Left renal cortex interstitium (tissue), 4 donors: ENCODE measurements around the gene IRF8. TPM values are rescaled to one million over a fixed set of nuclear protein-coding genes. Genes with fewer than 3 reads are reported as not detected.
"Not testable (repeated sequence)": the region's sequence is repeated elsewhere in the genome, so short reads cannot be mapped to it uniquely, and the experiment has no call there.

Experiments
- DNase-seq, 4 donors: peaks; one replicate each; pipeline ENCODE4 v3.0.0-alpha.2; 2013; ENCODE audit warnings: low read depth in 4 of 4, low spot score in 2 of 4, missing footprints in 1 of 4
- polyA plus RNA-seq, 4 donors: library from polyadenylated mRNA; unstranded; fragments of 120-200 nt; gene quantifications; one replicate each; pipeline ENCODE4 v1.2.1, GENCODE V29; 2013; ENCODE audit not compliant: insufficient read length in 4 of 4

IRF8 gene
- polyA plus RNA-seq, 4 donors, result 3.9 to 6.6 (median 5.8) TPM

DNA sequence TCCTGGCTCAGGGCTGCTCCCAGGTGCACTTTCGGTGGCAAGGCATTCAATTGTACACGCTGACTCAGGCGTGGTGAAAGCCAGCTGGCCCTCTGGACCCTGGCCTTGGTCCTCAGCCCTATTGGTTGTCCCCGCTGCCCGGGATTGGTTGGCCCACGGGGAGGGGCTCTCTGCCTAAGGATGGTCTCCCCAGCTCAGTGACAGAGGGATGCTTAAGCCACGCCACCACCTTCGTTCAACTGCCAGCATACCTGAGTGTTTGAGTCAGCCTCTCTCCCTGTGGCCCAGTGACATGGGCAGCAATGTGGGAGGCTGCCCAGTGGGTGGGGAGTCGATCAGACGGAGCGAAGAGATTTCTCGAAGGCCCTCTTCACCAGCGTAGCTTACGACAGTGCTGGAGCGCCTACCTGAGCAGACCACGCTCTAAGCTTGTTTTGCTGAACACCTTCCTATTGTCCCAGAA lies 30.3 kb downstream of the IRF8 start:
- DNase-seq, result no peak

DNA sequence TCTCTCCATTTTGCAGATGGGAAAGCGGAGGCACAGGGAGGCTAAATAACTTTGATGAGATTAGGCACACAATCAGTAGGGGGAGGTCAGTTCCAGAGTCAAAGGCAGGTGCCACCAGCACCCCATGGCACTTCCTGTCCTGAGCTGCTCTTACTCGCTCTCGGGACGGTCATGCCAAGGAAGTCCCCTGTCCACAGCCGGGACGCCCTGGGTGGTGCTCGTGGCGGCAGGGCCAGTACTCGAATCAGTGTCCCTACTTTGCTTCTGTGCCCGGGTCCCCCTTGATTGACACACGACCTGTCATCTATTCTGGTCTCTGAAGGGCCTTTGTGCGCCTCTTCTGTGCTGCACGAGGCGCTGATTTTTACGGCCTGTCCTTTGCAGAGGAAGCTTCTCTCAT lies 31.3 kb downstream of the IRF8 start:
- no peak for DNase-seq

DNA sequence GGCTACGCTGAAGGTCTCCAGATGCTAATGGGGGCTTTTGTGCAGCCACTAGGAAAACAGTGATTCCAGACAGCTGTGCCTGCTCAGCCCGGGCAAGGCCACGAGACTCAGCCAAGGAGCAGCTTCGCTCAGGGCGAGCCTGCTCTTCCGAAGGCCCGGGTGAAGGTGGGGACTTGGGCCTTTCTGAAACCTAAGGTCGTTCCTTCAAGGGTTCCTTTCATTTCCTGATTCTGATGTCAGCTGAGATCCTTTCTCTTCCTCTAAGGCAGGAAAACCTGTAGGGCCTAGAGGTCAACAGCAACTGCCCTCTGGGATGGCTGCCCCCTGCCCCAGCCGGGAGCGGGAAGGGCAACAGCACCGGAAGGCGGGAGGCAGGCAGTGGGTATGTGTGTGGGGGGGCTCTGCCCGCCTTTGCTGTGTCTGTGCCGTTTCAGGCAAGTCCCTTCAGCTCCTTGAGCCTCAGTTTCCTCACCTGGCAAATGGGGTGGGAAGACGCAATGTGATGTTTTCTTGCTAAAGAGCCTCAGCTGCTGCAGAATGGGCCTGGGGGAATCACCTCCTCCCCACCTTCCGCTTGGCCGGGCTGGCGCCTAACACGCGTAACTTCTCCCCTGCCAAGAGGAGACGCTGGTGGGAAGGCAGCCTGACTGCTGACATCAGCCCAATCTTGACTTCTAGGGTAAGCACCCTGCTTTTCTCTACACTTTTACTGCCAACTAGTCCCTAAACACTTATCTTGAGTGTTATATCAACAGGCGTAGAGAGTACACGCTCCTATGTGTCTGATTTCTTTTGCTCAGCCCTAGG lies 32.8 kb downstream of the IRF8 start:
- DNase-seq, result no peak

DNA sequence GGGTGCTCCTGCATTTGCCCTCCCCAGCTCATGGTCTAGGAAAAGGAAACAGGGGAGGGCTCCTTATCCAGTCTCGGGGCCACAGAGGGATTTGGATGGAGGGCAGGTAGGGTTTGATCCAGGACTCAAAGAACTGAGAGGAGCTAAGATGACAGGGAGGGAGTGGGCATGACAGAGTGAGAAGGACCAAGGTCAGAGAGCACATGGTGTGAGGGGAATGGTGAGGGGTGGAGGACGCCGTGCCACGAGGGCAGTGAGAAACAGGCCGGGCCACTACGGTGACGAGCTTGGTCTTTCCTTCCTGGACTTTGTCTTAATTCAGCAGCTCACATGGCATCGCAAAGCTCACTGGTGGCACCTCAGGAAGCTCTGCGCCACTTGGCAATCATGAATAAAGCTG lies 35.2 kb downstream of the IRF8 start:
- no peak for DNase-seq

DNA sequence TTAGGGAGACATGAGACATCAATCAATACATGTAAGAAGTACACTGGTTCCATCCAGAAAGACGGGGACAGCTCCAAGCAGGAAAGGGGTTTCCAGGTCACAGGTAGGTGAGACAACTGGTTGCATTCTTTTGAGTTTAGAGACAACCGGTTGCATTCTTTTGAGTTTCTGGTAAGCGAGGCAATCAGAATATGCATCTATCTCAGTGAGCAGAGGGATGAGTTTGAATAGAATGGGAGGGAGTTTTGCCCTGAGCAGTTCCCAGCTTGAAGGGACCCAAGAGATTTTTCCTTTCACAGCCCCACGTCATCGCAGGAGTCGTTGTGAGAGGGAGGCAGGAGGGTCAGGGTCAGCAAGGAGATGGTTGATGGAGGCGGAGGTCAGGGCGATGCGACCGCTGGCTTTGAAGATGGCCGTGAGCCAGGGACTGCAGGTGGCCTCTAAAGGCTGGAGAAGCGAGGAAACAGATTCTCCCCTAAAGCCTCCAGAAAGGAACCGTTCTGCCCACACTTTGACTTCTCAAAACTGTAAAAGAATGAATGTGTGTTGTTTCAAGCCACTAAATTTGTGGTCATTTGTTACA lies 36.5 kb downstream of the IRF8 start:
- no peak for DNase-seq

DNA sequence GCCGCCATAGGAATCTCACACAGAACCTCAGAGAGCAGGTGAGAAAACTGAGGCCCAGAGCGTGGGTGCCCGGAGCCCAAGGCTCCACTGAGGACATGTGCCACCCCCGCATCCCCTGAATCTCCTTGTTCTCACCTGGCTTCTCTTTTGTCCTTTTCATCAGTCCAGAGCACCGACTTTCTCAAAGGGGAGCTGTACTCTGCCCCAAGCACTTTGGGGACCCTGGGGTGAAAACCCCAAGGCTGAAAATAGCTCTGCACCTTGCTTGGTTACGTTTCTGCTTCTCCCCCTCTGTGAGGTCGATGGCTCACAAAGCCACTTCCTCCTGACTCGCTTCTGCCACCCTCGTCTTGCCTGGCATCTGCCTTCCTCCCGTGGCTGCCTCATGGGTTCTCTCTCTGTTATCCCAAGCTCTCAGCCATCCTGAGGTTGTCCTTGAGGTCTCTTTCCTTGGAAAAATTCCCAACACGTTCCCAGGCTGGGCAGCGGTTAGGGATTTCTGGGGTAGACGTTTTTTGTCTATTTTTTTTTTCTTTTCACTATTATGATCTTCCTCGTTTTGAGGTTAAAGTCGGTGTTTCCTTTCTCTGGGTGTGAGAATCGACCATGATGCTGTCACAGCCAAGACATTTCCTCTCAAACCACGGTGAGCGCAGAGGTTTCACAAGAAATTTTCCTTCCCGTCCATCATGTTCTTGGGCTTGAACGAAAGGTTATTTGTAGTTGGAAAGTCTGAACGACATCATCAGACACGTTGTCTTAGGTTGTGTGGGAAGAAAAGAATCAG lies 37.2 kb downstream of the IRF8 start:
- no peak for DNase-seq

DNA sequence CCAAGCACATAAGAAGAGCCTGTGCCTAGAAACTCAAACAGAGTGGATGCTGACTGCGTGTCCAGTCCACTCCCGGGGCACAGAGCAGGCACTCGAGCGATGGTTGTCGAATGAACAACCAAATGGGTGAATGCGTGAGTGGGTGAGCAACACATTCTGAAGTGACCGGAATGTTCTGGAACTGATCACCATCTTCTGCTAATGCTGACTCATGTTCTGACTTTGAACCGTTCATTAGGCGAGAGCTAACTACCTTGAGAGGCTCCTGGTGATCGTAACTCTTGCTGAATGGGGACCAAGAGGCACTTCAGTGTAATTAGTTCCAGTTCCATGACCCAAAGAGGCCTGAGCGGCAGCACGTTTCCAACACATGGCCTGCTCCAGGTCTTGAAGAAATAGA lies 37.9 kb downstream of the IRF8 start:
- DNase-seq, result no peak

DNA sequence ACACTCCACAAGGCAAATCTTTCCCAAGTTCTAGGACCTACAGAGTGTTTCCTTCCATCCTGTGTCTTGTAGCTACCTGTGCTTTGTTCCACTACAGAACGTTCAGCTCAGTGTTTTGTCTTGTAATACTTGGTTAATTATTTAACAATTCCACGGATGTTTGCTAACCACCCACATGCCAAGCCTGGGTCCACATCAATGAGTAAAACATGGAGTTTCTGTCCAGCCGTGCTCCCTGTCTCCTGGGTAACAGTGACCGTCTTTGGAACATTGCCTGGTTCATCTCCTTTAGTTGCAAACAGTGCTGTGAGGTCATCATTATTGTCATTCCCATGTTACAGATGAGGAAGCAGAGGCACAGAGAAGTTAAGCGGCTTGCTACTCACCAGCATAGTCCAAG lies 41.3 kb downstream of the IRF8 start:
- no peak for DNase-seq

DNA sequence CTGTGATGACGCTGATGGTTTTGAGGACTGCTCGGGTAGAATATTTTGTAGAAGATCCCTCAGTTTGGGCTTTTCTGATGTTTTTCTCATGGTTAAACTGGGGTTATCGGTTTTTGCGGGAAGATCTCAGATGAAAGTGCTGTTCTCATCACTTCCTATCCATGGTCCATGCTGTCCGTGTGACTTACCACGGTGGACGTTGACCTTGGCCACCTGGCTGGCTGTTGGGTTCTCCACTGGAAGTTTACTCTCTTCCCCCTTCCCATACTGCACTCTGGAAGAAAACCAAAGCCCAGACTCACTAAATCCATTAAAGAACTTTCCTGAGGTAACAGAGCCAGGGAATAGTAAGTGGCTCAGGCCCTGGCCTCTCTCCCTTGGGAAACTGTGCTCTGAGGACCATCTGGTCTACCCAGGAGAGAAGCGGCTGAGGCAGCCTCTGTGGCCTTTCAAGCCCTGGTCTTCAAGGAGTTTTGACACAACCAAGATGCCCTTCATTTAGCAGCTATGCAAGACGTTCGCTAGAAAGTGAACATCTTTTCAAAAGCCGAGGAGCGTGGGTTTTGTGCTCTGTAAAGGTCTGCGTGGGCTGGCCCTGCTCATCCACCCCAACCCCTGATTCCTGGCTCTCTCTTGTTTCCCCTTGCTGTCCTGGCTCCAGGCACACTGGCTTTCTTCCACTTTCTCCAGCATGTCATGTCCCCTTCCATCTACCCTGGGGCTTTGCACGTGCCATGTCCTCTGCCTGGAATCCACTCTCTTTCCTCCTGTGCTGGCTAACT lies 43.1 kb downstream of the IRF8 start:
- DNase-seq, result no peak

DNA sequence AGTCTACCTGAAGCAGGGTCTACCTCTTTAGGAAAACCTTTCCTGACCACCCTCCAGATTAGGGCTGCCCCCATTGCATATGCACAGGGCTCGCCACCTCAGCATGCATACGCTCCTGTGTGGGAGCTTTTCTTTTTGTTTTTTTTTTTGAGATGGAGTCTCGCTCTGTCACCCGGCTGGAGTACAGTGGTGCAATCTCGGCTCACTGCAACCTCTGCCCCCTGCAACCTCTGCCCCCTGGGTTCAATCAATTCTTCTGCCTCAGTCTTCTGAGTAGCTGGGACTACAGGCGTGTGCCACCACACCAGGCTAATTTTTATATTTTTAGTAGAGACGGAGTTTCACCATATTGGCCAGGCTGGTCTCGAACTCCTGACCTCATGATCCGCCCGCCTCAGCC lies 43.7 kb downstream of the IRF8 start:
- DNase-seq, result not testable (repeated sequence)

DNA sequence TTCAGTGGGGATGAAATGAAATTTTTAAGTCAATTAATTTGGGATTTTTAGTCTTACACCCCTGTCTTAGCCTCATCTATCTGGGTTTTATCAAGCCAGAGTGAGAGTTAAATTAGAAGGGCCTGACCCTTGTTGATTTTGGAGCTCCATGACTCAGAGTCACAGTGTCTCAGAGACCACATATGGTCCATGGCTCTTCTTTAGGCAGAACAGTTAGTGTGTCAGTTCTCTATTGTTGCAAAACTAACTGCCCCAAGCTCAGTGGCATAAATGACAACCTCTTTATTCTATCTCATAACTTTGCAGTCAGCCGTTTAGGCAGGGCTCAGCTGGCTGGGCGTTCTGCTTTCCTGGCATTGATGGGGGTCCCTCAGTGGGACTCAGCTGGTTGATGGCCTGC lies 44.7 kb downstream of the IRF8 start:
- no peak for DNase-seq

DNA sequence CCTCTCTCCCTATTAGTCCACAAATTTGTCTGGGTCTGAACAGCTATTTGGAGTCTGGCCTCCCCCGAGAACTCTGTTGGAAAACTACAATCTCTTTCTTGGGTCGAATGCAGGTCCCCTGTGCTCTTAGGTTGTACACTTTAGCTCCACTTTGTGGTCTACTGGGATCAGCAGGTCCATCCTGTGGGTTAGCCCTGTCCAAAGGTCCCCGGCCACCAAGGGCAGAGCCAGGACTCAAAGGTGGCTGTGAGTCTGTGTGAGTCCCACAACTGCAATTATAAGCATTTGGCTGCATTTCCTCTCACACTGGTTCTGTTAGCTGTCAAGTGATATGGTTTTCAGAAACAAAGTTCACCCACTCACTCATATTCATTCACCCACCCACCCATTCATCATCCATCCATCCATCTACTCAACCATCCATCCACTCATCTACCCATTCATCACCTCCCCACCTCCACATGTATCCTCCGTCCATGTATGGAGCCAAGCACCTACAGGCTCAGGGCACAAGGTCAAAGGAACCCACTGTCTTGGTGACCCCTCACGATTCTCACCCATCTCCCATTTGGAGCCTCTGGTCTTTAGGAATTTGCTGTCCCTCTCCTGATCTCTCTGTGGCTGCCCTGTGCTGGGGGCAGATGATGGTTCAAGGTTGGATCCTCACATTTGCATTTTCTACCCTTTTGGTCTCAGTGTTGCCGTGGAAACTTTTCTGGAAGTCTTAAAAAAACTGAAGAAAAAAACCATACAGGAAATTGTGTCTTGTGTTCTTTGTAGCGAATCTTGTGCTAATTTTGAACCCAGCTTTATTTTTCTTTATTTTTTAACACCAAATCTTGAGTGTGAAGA lies 45.8 kb downstream of the IRF8 start:
- no peak for DNase-seq

DNA sequence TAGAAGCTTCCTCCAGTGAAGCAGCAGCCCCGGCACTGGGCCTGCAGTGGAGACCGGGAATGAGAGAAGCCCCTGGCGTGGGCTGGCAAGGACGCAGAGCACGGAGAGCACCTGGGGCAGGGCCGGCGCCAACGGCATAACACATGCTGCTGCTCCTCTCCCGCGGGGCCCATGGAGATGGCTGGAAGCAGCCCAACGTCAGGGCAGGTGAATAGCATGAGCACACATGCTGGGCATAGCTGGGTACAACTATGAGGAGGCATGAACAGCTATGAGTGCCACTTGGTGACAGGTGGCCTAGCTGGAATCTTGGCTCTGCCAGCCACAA lies 46.4 kb downstream of the IRF8 start:
- DNase-seq, result no peak

DNA sequence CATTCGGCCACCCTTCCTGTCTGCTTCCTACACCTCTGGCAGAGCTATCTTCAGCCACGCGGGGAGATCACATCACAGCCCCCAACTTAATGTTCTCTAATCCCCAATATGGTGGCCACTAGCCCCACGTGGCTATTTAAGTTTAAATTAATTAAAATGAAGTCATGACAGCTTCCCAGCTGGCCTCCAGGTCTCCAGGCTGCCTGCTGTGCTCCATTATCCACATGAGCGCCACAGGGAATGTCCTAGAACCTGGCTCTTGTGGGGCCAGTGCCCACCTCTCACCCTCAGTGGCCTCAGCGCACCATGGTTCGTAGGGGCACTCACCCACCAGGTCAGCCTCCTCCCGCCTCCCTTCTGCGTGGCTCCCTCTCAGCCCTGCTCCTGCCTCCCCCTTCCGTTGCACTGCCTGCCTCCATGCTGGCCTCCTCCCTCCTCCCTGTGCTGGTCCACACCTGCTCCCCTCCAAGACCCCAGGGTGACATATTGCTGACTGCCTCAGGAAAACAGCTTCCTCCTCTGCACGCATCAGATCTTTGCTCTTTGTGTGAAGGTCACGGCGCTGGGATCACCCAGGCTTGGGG lies 47.7 kb downstream of the IRF8 start:
- no peak for DNase-seq

DNA sequence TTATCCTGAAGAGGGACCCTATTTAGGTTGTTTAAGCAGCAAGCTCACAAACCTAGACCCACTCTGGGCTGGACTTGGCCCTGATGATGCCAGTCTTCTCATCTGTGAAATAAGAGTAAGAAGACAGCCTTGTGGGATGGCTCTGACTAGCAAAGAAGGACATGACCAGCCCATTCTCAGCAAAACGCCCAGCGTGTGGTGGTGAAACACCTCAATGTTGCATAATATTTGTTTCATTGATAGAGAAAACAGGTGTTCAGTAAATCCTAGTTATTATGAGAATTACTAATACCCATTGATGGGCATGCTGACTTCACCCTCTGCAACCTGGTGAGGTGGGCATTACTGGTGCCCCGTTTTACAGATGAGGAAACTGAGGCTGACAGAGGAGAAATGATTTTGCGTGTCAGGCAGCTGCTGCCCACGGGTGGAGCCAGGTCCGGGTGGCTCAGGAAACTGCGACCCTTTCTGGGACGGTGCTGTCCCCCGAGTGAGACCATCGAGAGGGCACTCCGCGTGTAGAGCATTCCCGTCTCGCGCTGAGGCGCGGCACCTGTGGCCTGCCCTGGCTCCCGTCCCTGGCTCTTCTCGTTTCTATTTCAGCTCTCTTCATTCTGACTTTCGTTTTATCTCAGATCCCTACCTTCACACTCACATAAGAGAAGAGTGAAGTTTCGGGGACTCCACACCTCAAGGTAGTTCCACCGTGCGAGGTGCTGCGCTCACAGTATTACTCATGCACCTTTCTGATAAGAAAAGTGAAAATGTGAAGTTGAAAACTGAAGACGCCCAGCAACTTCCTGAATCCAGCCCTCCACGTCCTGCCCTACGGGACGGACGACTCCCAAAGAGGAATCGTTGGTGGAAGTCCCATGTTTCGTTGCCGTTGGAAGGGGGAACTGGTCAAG lies 48.5 kb downstream of the IRF8 start:
- no peak for DNase-seq

DNA sequence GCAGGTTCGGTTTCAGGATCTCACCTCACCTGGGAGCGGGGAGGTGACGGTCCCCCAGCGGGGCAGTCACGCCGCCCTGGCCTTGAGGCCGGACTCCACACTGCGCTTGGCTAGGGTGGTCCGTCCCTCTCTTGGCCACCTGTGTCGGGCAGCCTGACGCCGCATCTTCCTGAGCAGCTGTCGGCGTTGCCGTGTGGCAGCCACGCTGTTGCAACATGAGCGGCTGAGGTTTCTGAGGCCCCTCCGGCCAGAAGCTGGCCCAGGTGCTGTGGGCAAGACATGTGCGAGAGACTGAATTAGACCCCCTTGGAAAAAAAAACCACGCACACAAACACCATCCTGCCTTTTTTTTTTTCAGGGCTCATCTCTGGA lies 49.2 kb downstream of the IRF8 start:
- no peak for DNase-seq

DNA sequence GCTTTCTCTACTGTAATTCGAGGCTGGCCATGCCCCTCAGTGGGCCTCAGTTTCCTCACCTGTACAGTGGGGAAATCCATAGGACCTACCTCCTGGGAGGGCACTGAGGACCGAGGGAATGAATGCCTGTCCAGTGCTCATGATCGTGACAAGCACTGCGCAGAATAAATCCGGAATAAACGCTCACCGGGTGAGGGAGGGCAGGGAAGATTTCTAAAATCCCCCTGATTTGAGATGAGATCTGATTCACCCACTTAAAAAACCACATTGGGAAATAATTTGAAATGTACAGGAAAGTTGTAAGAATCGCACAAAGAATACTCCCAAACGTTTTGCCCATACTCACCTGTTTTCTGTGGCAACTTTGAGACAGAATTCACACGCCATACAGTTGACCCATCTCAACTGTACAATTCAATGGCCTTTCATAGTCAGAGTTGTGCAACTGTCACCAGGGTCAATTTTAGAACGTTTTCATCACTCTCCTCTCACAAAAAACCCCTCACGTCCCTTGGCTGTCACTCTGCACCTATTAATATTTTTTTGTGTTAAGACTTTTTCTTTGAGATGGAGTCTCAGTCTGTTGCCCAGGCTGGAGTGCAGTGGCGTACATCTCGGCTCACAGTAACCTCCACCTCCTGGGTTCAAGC lies 49.8 kb downstream of the IRF8 start:
- DNase-seq, result no peak
